CD4-positive, alpha-beta T cell treated with Interleukin-21 for 1 hour (primary cell): ENCODE results near the gene UBAP1L.
"Not testable (repeated sequence)": the region's sequence is repeated elsewhere in the genome, so short reads cannot be mapped to it uniquely, and the experiment has no call there.

Experiments used
- DNase-seq: peaks from one replicate; pipeline ENCODE4 v3.0.0-alpha.2; 2020

UBAP1L gene

DNA sequence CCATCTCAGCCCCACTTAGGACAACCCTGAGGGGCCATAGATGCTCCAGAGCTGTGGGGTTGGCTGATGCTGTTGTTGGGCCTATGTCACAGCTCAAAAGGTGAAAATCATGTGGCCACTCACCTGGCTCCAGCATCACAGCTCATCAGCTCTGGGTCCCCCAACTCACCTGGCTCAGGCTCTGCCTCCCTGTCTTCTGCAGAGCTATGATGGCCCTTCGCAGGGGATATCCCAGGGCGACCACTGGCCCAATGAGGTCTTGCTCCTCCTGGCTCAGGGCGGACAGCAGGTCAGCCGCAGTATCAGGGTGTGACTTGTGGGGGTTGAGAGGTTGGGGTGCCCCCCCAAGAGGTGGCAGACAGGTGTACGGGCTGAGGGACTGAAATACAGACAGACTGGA is 15.7 kb downstream of the UBAP1L start:
- no peak for DNase-seq

DNA sequence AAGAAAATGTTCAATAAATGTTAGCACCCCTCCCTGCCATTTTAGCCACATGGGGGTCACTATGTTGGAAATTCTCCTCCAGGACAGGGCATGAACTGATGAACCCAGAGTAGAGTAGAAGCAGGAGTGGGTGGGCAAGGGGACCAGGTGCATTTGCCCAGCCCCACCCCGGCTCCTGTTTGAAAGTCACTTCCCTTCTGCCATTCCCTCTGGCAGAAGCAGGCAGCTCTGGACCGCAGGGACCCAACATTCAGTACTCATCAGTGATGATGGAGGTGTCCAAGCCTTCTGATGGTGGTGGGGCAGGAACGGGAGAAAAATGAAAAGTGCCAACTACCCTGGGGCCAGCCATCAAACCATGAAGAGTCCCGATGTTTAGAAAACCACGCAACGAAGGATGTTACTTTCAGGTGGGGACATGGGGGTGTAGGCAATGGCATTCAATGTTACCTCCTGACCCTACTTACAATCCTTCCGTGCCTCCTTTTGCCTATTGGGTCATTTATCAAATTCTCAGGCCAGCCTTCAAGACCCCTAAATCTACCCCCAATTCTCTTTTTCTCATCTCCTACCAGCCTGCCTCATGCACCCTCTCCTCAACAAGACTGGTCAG is 17.2 kb downstream of the UBAP1L start:
- no peak for DNase-seq

DNA sequence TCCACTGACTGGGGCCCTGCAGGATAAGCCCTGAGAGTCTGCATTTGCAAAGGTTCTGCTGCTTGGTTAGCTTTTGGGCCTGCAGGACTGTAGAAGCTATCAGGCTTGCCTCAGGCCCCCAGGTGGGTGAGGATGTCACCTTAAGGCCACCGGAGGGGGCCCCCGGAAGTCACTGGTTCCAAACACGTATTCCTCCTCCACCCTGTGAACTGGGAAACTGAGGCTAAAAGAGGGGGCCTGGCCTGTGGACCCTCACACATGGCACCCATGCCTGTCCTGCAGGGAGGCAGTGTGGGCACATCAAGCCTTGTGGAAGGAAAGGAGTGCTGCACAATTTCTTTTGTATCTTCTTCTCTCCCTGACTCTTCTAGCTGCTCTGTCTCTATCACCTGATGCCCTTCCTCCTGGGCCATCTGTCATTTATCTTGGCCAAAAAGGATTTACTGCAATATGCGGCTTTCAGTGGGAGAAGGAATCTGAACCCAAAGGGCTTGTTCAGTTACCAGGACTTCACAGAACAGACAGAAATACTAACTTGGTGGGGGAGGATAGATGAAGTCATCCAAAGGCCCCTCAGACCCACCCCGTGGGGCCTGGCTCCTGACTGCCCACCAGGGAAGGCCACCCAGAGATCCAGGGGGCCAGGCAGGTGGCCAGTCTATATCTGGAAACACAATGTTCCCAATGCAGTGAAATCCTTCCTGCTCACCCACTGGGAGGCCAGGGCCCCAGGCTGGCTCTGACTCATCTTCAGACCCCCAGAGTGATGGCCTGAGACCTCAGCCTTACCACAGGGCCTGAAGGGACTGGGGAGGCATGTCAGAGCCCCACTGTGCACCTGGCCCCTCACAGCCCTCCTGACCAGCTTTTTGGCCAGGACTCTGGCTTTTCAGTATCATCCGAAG is 18.3 kb downstream of the UBAP1L start:
- no peak for DNase-seq

DNA sequence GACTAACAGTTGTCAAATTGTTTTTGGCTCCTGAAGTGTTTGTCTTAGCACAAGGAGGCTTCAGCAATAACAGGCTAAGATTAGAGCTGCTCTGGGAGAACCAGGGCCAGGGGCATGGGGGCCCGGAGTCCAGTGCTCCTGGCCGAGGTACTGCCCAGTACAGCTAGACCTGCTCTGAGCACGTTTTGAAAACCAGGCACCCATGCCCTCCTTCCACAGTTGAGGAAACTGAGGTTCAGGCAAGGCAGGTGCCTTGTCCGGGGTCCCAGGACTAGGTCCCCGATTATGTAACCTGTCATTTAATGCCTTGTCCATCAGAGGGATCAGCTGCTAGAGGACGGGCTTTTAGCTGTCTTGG is 19.3 kb downstream of the UBAP1L start:
- no peak for DNase-seq

DNA sequence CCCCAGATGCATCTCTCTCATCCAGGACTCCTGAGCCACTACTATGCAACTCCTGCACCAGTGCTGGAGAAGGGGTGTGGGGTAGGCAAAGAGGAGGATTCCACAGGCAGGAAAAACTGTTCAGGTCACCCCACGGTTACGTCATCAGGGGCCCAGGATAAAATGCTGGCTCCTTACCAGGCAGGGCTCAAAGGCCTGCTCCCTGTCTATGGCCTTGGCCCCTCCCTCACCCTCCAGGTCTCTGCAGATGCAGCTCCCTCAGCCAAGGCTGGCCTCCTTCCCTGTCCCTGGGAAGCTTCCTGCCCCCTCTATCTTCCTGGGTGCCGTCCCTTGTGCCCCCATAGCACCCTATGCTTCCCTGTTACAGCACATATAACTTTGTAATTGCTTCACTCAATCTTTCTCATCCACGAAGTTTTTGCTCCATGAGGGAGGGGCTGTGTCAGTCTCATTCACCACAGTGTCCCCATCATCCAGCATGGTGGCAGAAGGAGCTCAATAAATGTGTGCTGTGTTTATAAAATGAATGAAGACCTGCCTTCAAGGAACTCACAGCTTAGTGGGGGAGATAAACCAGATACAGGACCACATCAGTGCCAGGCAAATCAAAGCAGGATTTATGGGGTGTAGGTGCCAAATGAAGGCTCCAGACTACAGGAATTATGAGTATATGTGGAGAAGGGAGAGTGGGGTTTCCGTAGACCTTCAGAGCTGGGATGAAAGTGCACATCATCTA is 19.8 kb downstream of the UBAP1L start:
- DNase-seq = no peak

DNA sequence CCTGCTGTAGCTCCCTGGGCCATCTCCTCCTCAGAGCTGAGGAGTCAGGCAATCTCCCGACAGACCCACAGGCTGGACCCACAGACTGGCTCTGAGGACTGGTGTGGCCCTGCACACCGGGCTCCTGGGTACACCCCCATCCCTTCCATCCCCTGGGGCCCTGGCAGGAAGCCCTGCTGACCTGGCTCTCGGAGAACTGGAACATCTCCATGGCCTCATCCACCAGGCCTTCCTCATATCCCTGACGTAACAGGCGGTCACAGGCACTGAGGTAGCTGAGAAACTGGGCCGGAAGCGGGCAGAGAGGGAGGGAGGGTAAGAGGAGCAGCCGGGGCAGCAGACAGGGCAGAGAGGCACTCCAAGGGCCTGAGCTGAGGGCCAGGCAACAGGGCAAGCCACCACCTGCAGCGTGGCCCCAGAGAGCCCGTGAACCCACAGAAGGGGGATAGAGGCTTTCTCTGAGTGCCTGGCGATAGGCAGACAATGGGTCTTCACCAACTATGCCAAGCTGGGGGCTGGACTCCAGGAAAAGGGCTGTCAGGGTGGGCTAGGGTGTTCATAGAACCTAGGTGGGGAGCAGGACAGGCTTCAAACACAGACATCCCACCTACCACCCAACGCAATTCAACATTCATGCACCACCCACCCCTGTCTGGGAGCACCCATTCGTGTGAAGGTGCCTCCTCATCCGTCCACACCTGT is 20.6 kb downstream of the UBAP1L start:
- DNase-seq = no peak

- not testable (repeated sequence) for DNase-seq
These were observed 21.2 kb downstream of the UBAP1L start for GRCh38 chr15:65093793-65094170.

- no peak for DNase-seq
These were observed 21.8 kb downstream of the UBAP1L start for GRCh38 chr15:65092911-65093792.

GRCh38 chr15:65091946-65092770 is 22.8 kb downstream of the UBAP1L start:
- DNase-seq = no peak

GRCh38 chr15:65089206-65089824 is 25.7 kb downstream of the UBAP1L start:
- no peak for DNase-seq

- DNase-seq = no peak
These were observed 26.4 kb downstream of the UBAP1L start for GRCh38 chr15:65088643-65089021.

DNA sequence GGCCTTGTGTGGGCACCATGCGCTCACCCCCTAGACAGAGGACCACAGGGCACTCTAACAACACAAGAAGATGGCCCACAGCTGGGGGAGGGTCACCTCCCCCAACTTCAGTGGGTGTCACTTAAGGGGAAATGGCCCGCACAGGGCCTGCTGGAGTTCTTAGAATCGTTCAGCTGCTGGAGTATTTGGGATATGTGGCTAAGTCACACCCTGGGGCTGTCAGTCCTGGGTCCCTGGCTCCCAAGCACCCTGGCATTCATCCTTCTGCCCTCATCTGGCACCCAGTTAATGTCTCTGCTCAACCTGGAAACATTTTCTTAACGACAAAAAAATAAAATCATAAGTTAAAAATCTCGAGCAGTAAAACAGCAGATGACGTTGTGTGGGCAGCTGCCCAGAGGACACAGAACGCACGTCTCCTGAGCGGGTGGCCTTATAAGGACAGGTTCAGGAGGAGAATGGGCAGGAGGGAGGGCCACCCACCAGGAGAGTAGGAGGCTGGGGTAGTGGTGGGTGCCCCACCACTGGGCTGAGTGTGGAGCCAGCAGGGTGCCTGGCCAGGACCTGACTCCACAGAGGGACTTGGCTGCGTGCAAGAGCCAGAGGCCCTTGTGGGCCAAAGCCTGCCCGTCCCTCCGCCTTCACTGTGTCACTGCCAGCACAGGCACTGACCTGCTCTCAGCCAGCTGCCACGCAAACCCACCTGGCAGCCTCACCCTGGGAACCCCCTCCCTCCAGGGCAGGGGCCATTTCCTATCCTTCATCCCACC is 26.9 kb downstream of the UBAP1L start:
- no peak for DNase-seq

DNA sequence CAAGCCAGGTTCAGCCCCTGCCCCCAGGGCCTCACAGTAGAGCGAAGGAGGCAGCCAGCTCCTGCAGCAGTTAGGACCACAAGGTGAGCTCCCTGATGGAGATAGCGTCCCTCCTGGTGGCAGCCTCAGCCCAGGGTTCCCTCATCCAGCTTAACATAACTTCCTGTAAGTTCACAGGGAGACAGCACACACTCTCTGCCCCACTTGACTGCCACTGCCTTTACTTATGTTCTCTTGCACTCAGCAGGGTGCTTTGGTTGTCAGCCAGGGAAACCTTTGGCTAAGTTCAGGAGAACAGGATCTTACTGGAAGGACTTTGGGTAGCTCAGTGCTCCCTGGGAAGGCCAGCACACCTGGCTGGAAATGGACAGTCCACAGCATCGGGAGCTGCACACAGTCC is 27.6 kb downstream of the UBAP1L start:
- DNase-seq = no peak

DNA sequence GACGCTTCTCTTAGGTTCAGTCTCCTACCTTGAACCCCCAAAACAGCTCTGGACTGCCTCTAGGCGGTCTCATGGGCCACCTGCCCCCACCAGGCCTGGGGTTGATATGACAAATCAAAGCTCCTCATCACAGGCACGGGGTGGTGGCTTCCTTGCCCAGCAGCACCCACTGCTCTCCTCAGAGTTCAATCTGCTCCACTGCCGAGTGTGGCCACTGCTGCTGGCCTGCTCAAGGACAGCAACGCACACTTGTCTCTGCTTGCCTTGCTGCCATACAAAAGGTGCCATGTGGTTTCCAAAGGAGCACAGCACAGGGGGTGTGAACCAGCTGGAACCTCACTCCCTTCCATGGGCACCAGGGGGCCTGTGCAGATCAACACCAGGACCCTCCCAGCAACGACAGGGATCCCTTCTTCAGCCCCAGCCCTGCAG is 28.3 kb downstream of the UBAP1L start:
- no peak for DNase-seq

GRCh38 chr15:65085990-65086679 is 28.9 kb downstream of the UBAP1L start:
- DNase-seq = no peak

DNA sequence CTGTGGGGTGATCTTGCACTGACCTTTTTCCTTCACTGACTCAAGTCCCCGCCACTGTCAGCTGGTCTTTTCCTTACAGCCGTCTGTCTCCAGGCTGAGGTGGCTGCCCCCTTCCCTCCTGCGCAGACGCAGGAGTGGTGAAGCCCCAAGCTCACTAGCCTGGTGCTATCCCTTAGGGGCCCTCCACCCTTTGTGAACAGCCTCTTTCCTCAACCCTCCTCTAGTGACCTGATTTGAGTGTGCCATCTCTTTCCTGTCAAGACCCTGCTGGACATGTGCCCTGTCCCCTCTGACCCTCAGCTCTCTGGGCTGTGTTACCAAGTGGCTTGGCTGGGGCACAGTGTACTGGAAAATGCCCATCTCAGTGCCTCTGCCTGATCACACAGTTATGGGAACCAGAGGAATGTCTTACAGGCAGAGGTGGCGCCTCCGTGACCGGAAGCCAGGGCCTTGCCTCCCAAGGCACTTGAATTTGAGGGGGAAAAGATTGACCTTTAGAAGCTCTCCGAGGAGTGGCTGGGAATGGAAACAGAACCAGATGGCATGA is 29.7 kb downstream of the UBAP1L start:
- no peak for DNase-seq

DNA sequence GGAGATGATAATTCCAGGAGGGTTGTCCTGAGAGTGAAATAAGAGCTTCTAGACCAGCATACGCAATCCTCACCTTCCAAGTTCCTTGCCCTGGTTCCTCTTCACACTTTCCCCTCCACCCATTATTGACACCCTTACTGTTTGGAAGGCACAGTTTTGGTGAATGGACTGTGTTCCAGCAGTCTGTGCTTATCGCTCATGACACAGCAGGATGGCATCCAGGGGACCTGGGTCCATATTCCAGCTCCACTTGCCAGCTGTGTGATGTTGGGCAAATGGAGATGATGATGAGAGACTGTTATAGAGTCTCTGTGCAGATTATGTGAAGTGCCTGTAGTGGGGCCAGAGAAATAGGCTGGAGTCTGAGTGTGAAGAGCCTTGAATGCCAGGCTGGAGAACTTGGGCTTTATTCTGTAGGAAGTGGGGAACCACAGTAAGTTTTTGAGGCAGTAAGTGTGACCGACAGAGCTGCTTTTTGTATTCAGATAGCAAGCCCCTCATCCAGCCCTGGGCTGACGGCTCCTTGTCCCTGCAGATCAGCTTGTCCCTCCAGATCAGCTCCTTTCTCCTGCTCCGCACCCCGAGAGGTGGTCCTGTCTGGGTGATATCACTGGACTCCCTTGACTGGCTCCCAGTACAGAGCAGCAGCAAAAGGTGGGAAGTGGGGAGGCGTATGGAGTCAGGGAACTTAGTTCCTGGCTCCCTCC is 30.3 kb downstream of the UBAP1L start:
- no peak for DNase-seq

GRCh38 chr15:65083262-65083701 is 31.7 kb downstream of the UBAP1L start:
- DNase-seq = no peak
